Sigmoid colon (tissue), 7 donors: ENCODE data around the gene EMILIN2. TPM values are rescaled to one million over a fixed set of nuclear protein-coding genes. Genes with fewer than 3 reads are reported as not detected.

ENCODE experiments used
- polyA plus RNA-seq, 3 donors: library from polyadenylated mRNA; stranded (reverse); fragments of 200-250 nt; gene quantifications; one replicate each; pipeline ENCODE4 v1.2.3, GENCODE V29; 2013
- total RNA-seq, 4 donors: library from RNA; depleted of rRNA; stranded (reverse); fragments of >200 nt; gene quantifications; one replicate each; pipeline ENCODE4 v1.1.0, GENCODE V29; 2016
- donor health status: healthy with polysubstance abuse.
- donor health status: Bipolar disorder and iron deficiency.
- donor health status: healthy.

EMILIN2 gene
- total and polyA plus RNA-seq, 7 donors = 4.8 to 12.0 (median 9.5) TPM

Other genes starting within 250 kb of the EMILIN2 start
- 100 to 1,000 TPM in 1 of 4 donors, 10 to 100 TPM in 3; 69.9 to 101 (median 82.4) TPM for gene SMCHD1, start 191.3 kb upstream of the EMILIN2 start, total RNA-seq
- gene SMCHD1, start 191.3 kb upstream of the EMILIN2 start, polyA plus RNA-seq = 10 to 100 TPM; 14.8 to 24.9 (median 21.0) TPM
- gene LPIN2, start 166.1 kb downstream of the EMILIN2 start, total RNA-seq = 10 to 100 TPM; 13.6 to 31.5 (median 18.0) TPM
- gene LPIN2, start 166.1 kb downstream of the EMILIN2 start, polyA plus RNA-seq = 10 to 100 TPM; 16.2 to 34.9 (median 28.5) TPM